Endothelial cell of umbilical vein (primary cell): ENCODE measurements around the gene PRPSAP1. TPM values are rescaled to one million over a fixed set of nuclear protein-coding genes. Genes with fewer than 3 reads are reported as not detected.

Source experiments
- BruUV-seq: library from RNA; stranded (reverse); fragments of 400-500 nt; replicated peaks from 2 replicates; lab custom pipeline; 2021; lab: Mats Ljungman, UMichigan
- CTCF ChIA-PET: fragments of 300-600, 350-600 bp; sonication (Branson Sonifier 250); formaldehyde crosslinking; loops from one replicate; lab custom pipeline; 2021; ENCODE audit warnings: antibody characterized with exemption, inconsistent platforms; lab: Charles Lee
- POLR2A ChIA-PET: fragments of 300-600, 350-600 bp; sonication (Branson Sonifier 250); formaldehyde crosslinking; loops from one replicate; lab custom pipeline; 2021; ENCODE audit warnings: antibody characterized with exemption, inconsistent platforms; lab: Charles Lee
- DNase-seq: peaks from one replicate; pipeline ENCODE4 v3.0.0-alpha.2; 2011; ENCODE audit warnings: low read depth, low spot score
- FAIRE-seq: peaks from 2 replicates; lab custom pipeline; 2011; peaks lifted over from hg19 to GRCh38; lab: Jason Lieb, UNC
- H2AFZ ChIP-seq: 2 replicates; pipeline ENCODE4 v1.6.0; 2012; ENCODE audit warnings: low read depth, low read length, control low read depth, inconsistent platforms
- H3K27ac ChIP-seq: 2 replicates; pipeline ENCODE4 v1.5.1; 2011; ENCODE audit warnings: low read depth, mild to moderate bottlenecking, control low read depth, low read length, moderate library complexity; ENCODE audit not compliant: insufficient read depth
- H3K27me3 ChIP-seq, 2 experiments: 2 replicates each; pipeline versions ENCODE4 v1.6.0 to v1.6.1; 2011; ENCODE audit warnings: low read length in 2 of 2, mixed read lengths in 1 of 2; ENCODE audit not compliant: control insufficient read depth in 2 of 2, insufficient read depth in 2 of 2
- H3K36me3 ChIP-seq, 2 experiments: 2 replicates in 1 of 2; 3 replicates in 1 of 2; pipeline ENCODE4 v1.5.1; 2011; ENCODE audit warnings: low read length in 2 of 2, mild to moderate bottlenecking in 1 of 2, moderate library complexity in 1 of 2; ENCODE audit not compliant: control insufficient read depth in 2 of 2, insufficient read depth in 2 of 2; ENCODE audit errors: extremely low read depth in 1 of 2
- H3K4me1 ChIP-seq: 3 replicates; pipeline ENCODE4 v1.5.1; 2011; ENCODE audit warnings: mild to moderate bottlenecking, low read length; ENCODE audit not compliant: control insufficient read depth, insufficient read depth; ENCODE audit errors: extremely low read depth
- H3K4me2 ChIP-seq: 2 replicates; pipeline ENCODE4 v1.6.1; 2011; ENCODE audit warnings: low read length, control low read depth, mixed read lengths; ENCODE audit not compliant: insufficient read depth
- H3K4me3 ChIP-seq, 3 experiments: fragments of 200-600 bp in 1 of 3; sonication (generic), shearing (Covaris generic) in 1 of 3; replicated peaks in 1 of 3; 2 replicates each; pipeline ENCODE4 v1.5.1; 2011 to 2016; ENCODE audit warnings: control low read depth in 3 of 3, low read length in 3 of 3, mild to moderate bottlenecking in 2 of 3, inconsistent platforms in 1 of 3, low read depth in 1 of 3, moderate library complexity in 1 of 3; ENCODE audit not compliant: insufficient read depth in 1 of 3
- H3K79me2 ChIP-seq: 2 replicates; pipeline ENCODE4 v1.6.0; 2012; ENCODE audit warnings: low read length, inconsistent platforms; ENCODE audit not compliant: control insufficient read depth, insufficient read depth
- H3K9ac ChIP-seq: replicated peaks from 2 replicates; pipeline ENCODE3; 2011; ENCODE audit warnings: low read length, control low read depth; ENCODE audit not compliant: insufficient read depth; ENCODE audit errors: extremely low read depth
- H3K9me1 ChIP-seq: replicated peaks from 3 replicates; pipeline ENCODE4 v1.6.0; 2011; ENCODE audit warnings: mild to moderate bottlenecking, low read length; ENCODE audit not compliant: control insufficient read depth, insufficient read depth; ENCODE audit errors: extremely low read depth
- H3K9me3 ChIP-seq: replicated peaks from 2 replicates; pipeline ENCODE4 v1.5.1; 2012; ENCODE audit warnings: low read length, inconsistent platforms; ENCODE audit not compliant: control insufficient read depth, insufficient read depth
- H4K20me1 ChIP-seq: replicated peaks from 2 replicates; pipeline ENCODE3; 2011; ENCODE audit warnings: mild to moderate bottlenecking, low read length; ENCODE audit not compliant: control insufficient read depth, insufficient read depth; ENCODE audit errors: extremely low read depth
- FOS ChIP-seq: IDR thresholded peaks from 2 replicates; pipeline ENCODE4 v1.6.1; 2011; ENCODE audit warnings: mild to moderate bottlenecking, low read length, moderate library complexity, borderline replicate concordance; ENCODE audit not compliant: insufficient read depth
- GATA2 ChIP-seq: IDR thresholded peaks from 2 replicates; pipeline ENCODE4 v1.7.0; 2011; ENCODE audit warnings: low read depth, mild to moderate bottlenecking, moderate library complexity, mixed read lengths, low read length; ENCODE audit not compliant: insufficient read length, insufficient read depth
- JUN ChIP-seq: IDR thresholded peaks from 2 replicates; pipeline ENCODE4 v1.6.1; 2011; ENCODE audit warnings: borderline replicate concordance, low read depth; ENCODE audit not compliant: insufficient read length, insufficient read depth
- MAX ChIP-seq: IDR thresholded peaks from 2 replicates; pipeline ENCODE4 v1.6.1; 2011; ENCODE audit not compliant: insufficient read depth, insufficient read length
- MYC ChIP-seq: IDR thresholded peaks from one replicate; pipeline ENCODE4 v1.6.1; 2011; ENCODE audit warnings: mild to moderate bottlenecking, low read depth, low read length
- POLR2AphosphoS5 ChIP-seq: IDR thresholded peaks from 2 replicates; pipeline ENCODE4 v1.6.1; 2012; ENCODE audit warnings: low read depth, mild to moderate bottlenecking, control low read depth, low read length, moderate library complexity; ENCODE audit not compliant: insufficient read depth
- dilution Hi-C: fragments of 300-500 bp; cut with MboI; formaldehyde crosslinking; loops from one replicate; pipeline ENCODE4 v1.15.0; 2019; ENCODE audit warnings: low sequenced_read_pairs; ENCODE audit not compliant: extremely low pct_ligation_motif_present
- intact Hi-C: fragments of 100-400 bp; cut with micrococcal nuclease; formaldehyde crosslinking; loops from one replicate; pipeline ENCODE4 v1.10.0; 2022
- polyA plus RNA-seq, 4 experiments: library from polyadenylated mRNA; depleted of rRNA in 3 of 4; stranded (reverse) in 3 of 4; unstranded in 1 of 4; fragments of >200 nt; gene quantifications; 2 replicates each; pipeline versions ENCODE4 v1.2.1 to v1.2.3, GENCODE V29; 2011 to 2012; ENCODE audit warnings: missing spikeins in 1 of 4
- total RNA-seq: library from RNA; stranded (reverse); gene quantifications from 2 replicates; pipeline ENCODE4 v1.2.3, GENCODE V29; 2021

PRPSAP1 gene
- total and polyA plus RNA-seq, 2 donors (not counting 3 experiments of a cell fraction or from before 2014, with no cell fraction given): 90.2 to 123 TPM

- TSS peak; percentile 70 for BruUV-seq
- dilution Hi-C loops: no loop called here
- CTCF ChIA-PET: interaction anchor here (1.0 to 2.8 kb wide), 4 partner anchors 37 to 83 kb away, joined by 3 to 21 read pairs (median 7); partner anchors contain the start of gene SPHK1
- Histone ChIP-seq H3K9me1 (no peaks in the 10 kb centered on the region), H3K9ac (peak overlapping the region; percentile 53), H3K4me3 (peak overlapping the region in 1 of 3 experiments; percentile 23), H3K4me2 (peak overlapping the region; percentile 68), H3K27me3 (no peaks in the 10 kb centered on the region), H2AFZ (no peak overlapping the region), H3K36me3 (peaks cover 15 to 25% of the 10 kb centered on the region in 2 experiments), H3K27ac (peak overlapping the region; percentile 71), H4K20me1 (peaks cover 2% of the 10 kb centered on the region), H3K9me3 (no peaks in the 10 kb centered on the region), H3K79me2 (peaks cover 2% of the 10 kb centered on the region), H3K4me1 (peaks cover 30% of the 10 kb centered on the region)
- TF ChIP-seq FOS (peak; percentile 58), POLR2AphosphoS5 (peak; percentile 22), JUN (peak; percentile 84), MYC (no peak), MAX (no peak), GATA2 (peak; percentile 98)
- FAIRE-seq: peak; percentile 83
- peak; percentile 88 for DNase-seq
- POLR2A ChIA-PET: interaction anchor here (0.6 to 1.6 kb wide), 4 partner anchors 20 to 71 kb away, joined by 3 to 8 read pairs (median 5); partner anchors contain the start of genes PRPSAP1 and SPHK1
- intact Hi-C loops: loop anchor here (1.0 to 10.0 kb wide), 4 partner anchors 39 to 190 kb away; partner anchors contain the start of genes PRPSAP1, RHBDF2 and SPHK1
These were observed 39.1 kb downstream of the PRPSAP1 start for GRCh38 chr17:76314392-76315227.
